Upper lobe of left lung (tissue), 6 donors: Measurements from ENCODE around the gene SH3GL1. TPM values are rescaled to one million over a fixed set of nuclear protein-coding genes. Genes with fewer than 3 reads are reported as not detected.
A peak's percentile ranks its signal among the peaks of the same experiment; 100 is the strongest.
"Not testable (repeated sequence)": the region's sequence is repeated elsewhere in the genome, so short reads cannot be mapped to it uniquely, and the experiment has no call there.

Experiments used
- ATAC-seq, 2 donors: fragments of 200-7000 bp; cut with Tn5 transposase; one replicate each; pipeline ENCODE4 v1.9.1; 2022; ENCODE audit warnings: mild to moderate bottlenecking in 2 of 2, moderate library complexity in 2 of 2; ENCODE audit not compliant: low FRiP score in 2 of 2
- DNase-seq, 2 donors: peaks; one replicate each; pipeline ENCODE4 v3.0.0-alpha.2; 2019 to 2020
- H3K27ac ChIP-seq, 4 donors: fragments of 200-600 bp; sonication (generic); one replicate each; pipeline ENCODE4 v1.5.1; 2016 to 2019
- H3K27me3 ChIP-seq, 4 donors: fragments of 200-600 bp; sonication (generic); one replicate each; pipeline ENCODE4 v1.5.1; 2017 to 2019
- H3K36me3 ChIP-seq, 4 donors: fragments of 200-600 bp; sonication (generic); one replicate each; pipeline ENCODE4 v1.5.1; 2016 to 2019
- H3K4me1 ChIP-seq, 4 donors: fragments of 200-600 bp; sonication (generic); one replicate each; pipeline ENCODE4 v1.5.1; 2018 to 2019
- H3K4me3 ChIP-seq, 4 donors: fragments of 200-600 bp; sonication (generic); one replicate each; pipeline ENCODE4 v1.5.1; 2017 to 2019; ENCODE audit warnings: mild to moderate bottlenecking in 2 of 4, moderate library complexity in 1 of 4
- H3K9me3 ChIP-seq, 4 donors: fragments of 200-600 bp; sonication (generic); one replicate each; pipeline ENCODE4 v1.5.1; 2018 to 2019
- EP300 ChIP-seq, 4 donors: sonication (generic); formaldehyde crosslinking; IDR thresholded peaks; one replicate each; pipeline ENCODE4 v1.5.1; 2017; ENCODE audit warnings: antibody characterized with exemption in 4 of 4, control low read depth in 2 of 4
- POLR2A ChIP-seq, 4 donors: fragments of 450-650 bp; IDR thresholded peaks; one replicate each; pipeline ENCODE4 v1.5.1; 2016 to 2017; ENCODE audit warnings: antibody characterized with exemption in 4 of 4, mild to moderate bottlenecking in 2 of 4
- POLR2AphosphoS5 ChIP-seq, 2 donors: sonication (generic); formaldehyde crosslinking; IDR thresholded peaks; one replicate each; pipeline ENCODE4 v1.5.1; 2017; ENCODE audit warnings: antibody characterized with exemption in 2 of 2
- WGBS, 2 donors: methylation state at CpG; one replicate each; pipeline ENCODE4 v1.1.5; 2017 to 2018; 5-methylcytosine and 5-hydroxymethylcytosine counted together
- total RNA-seq, 6 donors: library from RNA; depleted of rRNA in 4 of 6; stranded (reverse); fragments of >200 nt in 4 of 6; gene quantifications; one replicate each; pipeline versions ENCODE4 v1.1.0 to v1.2.1, GENCODE V29; 2016 to 2021
- TF ChIP-seq, protein P1 (sequence below), 6 experiments: fragments of 450-650 bp in 4 of 6; fragments of 200-600 bp in 2 of 6; sonication (generic) in 2 of 6; IDR thresholded peaks; one replicate each; pipeline ENCODE4 v1.5.1; 2016 to 2019; ENCODE audit warnings: antibody characterized with exemption in 6 of 6
- donor health status: DM: no; HTN: no; CAD: no; lungs with moderate emphysema.
- donor health status: DM: no; HTN: yes; CAD: no; lungs with severe emphysema.

The SH3GL1 gene
- total RNA-seq, 6 donors from 2014 or later: 27.4 to 60.1 (median 53.8) TPM

DNA sequence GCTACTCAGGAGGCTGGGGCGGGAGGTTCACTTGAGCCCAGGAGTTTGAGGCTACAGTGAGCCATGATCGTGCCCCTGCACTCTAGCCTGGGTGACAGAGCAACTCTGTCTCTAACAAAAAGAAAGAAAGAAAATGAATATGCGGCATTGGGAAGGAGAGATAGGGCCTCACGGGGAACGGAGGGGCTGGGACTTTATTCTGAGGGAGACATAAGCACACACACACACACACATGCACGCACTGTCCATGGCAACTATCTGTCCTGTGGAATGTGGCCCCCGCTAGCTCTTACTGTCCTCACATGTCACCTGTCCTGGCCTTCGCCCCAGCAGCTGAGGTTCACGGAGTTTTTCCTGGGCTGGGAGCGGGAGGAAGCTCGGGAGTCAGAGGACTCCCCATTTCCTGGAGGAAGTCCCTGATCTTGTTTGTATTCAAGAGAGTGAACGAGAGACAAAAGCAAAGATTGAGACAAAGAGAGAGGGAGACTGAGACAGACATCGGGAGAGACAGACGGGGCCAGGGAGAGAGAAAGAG lies 62.4 kb downstream of the SH3GL1 start:
- no peaks in the 10 kb centered on the region for H3K36me3 ChIP-seq
- H3K27me3 ChIP-seq: no peaks in the 10 kb centered on the region
- WGBS, 2 donors: 16 to 18% methylated on average over 14 of the region's 14 CpGs
- TF ChIP-seq POLR2AphosphoS5 (IDR thresholded peaks at IDR 0.05) (peak in 1 of 2 donors; percentile 29), POLR2A (IDR thresholded peaks at IDR 0.05) (no peak), EP300 (IDR thresholded peaks at IDR 0.05) (no peak)
- ATAC-seq (no peak), DNase-seq (peak in 1 of 2 donors; percentile 41)
- no peaks in the 10 kb centered on the region for H3K9me3 ChIP-seq
- peak overlapping the region; percentile 19 to 56 (median 50) for H3K4me3 ChIP-seq
- peak overlapping the region; percentile 75 to 89 (median 81) for H3K27ac ChIP-seq
- H3K4me1 ChIP-seq: peaks cover 11 to 22% (median 14%) of the 10 kb centered on the region in 4 donors

DNA sequence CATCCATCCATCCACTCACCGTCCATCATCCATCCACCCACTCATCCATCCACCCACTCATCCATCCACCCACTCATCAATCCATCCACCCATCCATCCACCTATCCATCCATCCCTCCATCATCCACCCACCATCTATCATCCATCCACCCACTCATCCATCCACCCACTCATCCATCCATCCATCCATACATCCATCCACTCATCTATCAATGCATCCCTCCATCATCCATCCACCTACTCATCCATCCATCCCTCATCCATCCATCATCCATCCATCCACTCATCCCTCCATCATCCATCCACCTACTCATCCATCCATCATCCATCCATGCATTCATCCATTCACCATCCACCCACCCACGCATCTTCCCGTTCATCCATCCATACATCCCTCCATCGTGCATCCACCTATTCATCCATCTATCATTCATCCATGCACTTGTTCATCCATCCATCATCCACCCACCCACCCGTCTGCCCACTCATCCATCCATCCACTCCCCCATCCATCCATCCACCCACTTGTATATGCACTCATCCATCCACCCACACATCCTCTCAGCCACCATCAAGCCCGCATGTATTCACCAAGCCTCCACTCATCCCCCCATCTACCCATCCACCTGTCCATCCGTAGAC lies 65.3 kb downstream of the SH3GL1 start:
- DNase-seq (no peak), ATAC-seq (no peak)
- Histone ChIP-seq H3K27me3 (no peaks in the 10 kb centered on the region), H3K4me1 (peaks cover 7 to 16% (median 9%) of the 10 kb centered on the region in 4 donors), H3K36me3 (no peaks in the 10 kb centered on the region), H3K4me3 (no peak overlapping the region), H3K27ac (no peak overlapping the region), H3K9me3 (no peaks in the 10 kb centered on the region)
- 96 to 97% methylated on average over 7 of the region's 7 CpGs for WGBS, 2 donors
- TF ChIP-seq POLR2A (IDR thresholded peaks at IDR 0.05): no peak
- TF ChIP-seq, protein P1, sequence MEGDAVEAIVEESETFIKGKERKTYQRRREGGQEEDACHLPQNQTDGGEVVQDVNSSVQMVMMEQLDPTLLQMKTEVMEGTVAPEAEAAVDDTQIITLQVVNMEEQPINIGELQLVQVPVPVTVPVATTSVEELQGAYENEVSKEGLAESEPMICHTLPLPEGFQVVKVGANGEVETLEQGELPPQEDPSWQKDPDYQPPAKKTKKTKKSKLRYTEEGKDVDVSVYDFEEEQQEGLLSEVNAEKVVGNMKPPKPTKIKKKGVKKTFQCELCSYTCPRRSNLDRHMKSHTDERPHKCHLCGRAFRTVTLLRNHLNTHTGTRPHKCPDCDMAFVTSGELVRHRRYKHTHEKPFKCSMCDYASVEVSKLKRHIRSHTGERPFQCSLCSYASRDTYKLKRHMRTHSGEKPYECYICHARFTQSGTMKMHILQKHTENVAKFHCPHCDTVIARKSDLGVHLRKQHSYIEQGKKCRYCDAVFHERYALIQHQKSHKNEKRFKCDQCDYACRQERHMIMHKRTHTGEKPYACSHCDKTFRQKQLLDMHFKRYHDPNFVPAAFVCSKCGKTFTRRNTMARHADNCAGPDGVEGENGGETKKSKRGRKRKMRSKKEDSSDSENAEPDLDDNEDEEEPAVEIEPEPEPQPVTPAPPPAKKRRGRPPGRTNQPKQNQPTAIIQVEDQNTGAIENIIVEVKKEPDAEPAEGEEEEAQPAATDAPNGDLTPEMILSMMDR (IDR thresholded peaks at IDR 0.05): no peak
- no peak for TF ChIP-seq POLR2AphosphoS5 (IDR thresholded peaks at IDR 0.05)
- no peak for TF ChIP-seq EP300 (IDR thresholded peaks at IDR 0.05)

DNA sequence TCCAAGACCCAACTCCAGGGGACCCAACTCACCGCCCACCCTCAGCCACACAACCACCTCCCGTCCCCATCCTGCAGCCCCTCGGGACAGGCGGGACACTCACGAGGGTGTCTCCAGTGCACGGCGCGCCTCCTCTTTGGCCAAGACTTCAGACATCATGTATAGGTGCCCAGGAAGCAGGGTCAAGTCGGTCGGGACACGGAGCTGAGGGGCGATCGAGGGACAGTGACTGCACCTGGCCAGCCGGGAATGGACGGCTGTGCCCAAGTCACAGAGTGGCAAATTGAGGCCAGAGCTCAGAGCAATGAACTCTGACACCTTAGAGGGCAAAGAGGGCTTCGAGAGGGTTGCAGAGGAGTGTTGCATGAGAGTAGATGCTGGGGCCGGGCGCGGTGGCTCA lies 70.5 kb downstream of the SH3GL1 start:
- TF ChIP-seq POLR2AphosphoS5 (IDR thresholded peaks at IDR 0.05) (no peak), EP300 (IDR thresholded peaks at IDR 0.05) (no peak), POLR2A (IDR thresholded peaks at IDR 0.05) (no peak)
- TF ChIP-seq, protein P1 (IDR thresholded peaks at IDR 0.05): no peak
- Histone ChIP-seq H3K4me1 (peaks cover 18 to 24% (median 21%) of the 10 kb centered on the region in 4 donors), H3K9me3 (no peaks in the 10 kb centered on the region), H3K36me3 (no peaks in the 10 kb centered on the region), H3K4me3 (no peak overlapping the region), H3K27me3 (no peaks in the 10 kb centered on the region), H3K27ac (no peak overlapping the region)
- ATAC-seq (no peak), DNase-seq (no peak)
- WGBS, 2 donors: 96 to 98% methylated on average over 19 of the region's 19 CpGs

DNA sequence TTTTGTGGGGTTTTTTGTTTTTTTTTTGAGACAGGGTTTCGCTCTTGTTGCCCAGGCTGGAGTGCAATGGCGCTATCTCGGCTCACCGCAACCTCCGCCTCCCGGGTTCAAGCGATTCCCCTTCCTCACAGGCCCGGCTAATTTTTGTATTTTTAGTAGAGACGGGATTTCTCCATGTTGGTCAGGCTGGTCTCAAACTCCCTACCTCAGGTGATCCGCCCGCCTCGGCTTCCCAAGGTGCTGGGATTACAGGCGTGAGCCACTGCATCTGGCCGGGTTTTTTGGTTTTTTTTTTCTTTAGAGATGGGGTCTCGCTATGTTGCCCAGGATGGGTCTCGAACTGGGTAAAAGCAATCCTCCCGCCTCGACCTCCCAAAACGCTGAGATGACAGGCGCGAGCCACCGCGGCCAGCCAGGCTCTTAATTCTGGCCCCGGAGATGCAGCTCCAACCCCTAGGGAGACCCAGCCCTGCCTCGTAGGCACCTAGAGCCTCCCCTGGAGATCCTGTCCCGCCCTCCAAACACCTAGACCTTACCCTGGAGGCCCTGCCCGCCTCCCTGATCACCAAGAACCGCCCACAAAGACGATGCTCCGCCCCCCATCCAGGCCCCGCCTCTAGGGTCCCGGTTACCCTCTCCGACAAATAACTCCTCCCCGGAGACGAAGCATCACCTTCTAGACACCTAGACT lies 71.2 kb downstream of the SH3GL1 start:
- Histone ChIP-seq H3K4me1 (peaks cover 18 to 24% (median 21%) of the 10 kb centered on the region in 4 donors), H3K4me3 (peak overlapping the region in 3 of 4 donors; percentile 34 to 47 (median 47))
- ATAC-seq, H3K9me3 ChIP-seq, H3K27me3 ChIP-seq, H3K27ac ChIP-seq, H3K36me3 ChIP-seq: not testable (repeated sequence)
- 60 to 74% methylated on average over 34 to 35 of the region's 35 CpGs for WGBS, 2 donors
- peak in 1 of 2 donors; percentile 82 for DNase-seq

DNA sequence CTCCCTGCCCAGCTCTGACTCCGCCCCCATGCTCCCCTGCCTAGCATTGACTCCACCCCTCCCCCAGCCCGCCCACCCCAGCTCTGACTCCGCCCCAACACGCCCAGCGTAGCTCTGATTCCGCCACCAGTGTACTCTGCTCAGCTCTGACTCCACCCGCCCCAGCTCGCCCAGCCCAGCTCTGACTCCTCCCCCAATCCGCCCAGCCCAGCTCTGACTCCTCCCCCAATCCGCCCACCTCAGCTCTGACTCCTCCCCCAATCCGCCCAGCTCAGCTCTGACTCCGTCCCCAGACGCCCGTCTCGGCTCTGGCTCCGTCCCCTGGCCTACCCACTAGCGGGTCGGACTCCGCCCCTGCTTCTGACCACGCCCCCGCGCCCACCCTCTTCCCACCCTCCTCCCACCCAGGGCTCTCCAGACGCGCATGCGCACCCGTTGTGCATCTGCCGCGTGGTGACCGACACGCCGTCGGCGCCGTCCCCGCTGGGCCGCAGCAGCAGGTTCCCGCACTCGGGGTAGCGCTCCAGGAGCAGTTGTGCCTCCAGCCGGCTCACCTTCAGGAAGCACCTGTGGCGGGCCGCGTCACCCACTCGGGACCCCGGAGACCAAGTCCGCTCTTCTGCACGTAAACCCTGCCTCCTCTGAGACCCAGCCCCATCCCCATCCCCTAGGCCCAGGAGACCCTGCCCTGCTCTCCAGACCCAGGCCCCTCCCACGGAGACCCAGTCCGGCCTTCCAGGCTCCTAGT lies 71.9 kb downstream of the SH3GL1 start:
- H3K27ac ChIP-seq: peak overlapping the region in 1 of 4 donors; percentile 61
- no peaks in the 10 kb centered on the region for H3K9me3 ChIP-seq
- peak overlapping the region in 3 of 4 donors; percentile 34 to 57 (median 47) for H3K4me3 ChIP-seq
- H3K4me1 ChIP-seq: peaks cover 18 to 24% (median 21%) of the 10 kb centered on the region in 4 donors
- ATAC-seq (peak; percentile 94 to 96), DNase-seq (peak; percentile 89 to 97)
- TF ChIP-seq, protein P1 (IDR thresholded peaks at IDR 0.05): no peak
- peak in 1 of 2 donors; percentile 18 for TF ChIP-seq POLR2AphosphoS5 (IDR thresholded peaks at IDR 0.05)
- H3K27me3 ChIP-seq: no peaks in the 10 kb centered on the region
- no peaks in the 10 kb centered on the region for H3K36me3 ChIP-seq
- 9 to 12% methylated on average over 20 to 23 of the region's 49 CpGs for whole genome bisulfite sequencing, 2 donors
